ENCODE data around the gene TOMM5.

The TOMM5 gene

GRCh38 chr9:37542895-37543294 is 49.5 kb downstream of the TOMM5 start:
- Histone ChIP-seq H3K27ac (ENCODE audit: low read depth, low read length, severe bottlenecking) (no peak overlapping the region), H3K36me3 (ENCODE audit: control insufficient read depth, insufficient read depth, low read length) (peaks cover 51% of the 10 kb centered on the region), H3K4me1 (ENCODE audit: control insufficient read depth, insufficient read depth, low read length, poor library complexity, severe bottlenecking) (no peaks in the 10 kb centered on the region), H3K9me3 (ENCODE audit: control insufficient read depth, low read length) (no peaks in the 10 kb centered on the region), H3K4me3 (ENCODE audit: extremely low read depth, insufficient read depth, low read length, poor library complexity, severe bottlenecking) (no peak overlapping the region)
- 57% methylated on average over 1 of the region's 1 CpG; no CpG with 5 or more reads in 1 of the 2 experiments for WGBS, 2 experiments (ENCODE audit: insufficient coverage in 2 of 2)

GRCh38 chr9:37542488-37542887 is 49.9 kb downstream of the TOMM5 start:
- no peak overlapping the region for H3K27ac ChIP-seq (ENCODE audit: low read depth, low read length, severe bottlenecking)
- 80 to 86% methylated on average over 1 to 4 of the region's 6 CpGs for WGBS, 2 experiments (ENCODE audit: insufficient coverage in 2 of 2)
- H3K36me3 ChIP-seq (ENCODE audit: control insufficient read depth, insufficient read depth, low read length) = peaks cover 55% of the 10 kb centered on the region
- H3K4me1 ChIP-seq (ENCODE audit: control insufficient read depth, insufficient read depth, low read length, poor library complexity, severe bottlenecking) = no peaks in the 10 kb centered on the region
- no peak overlapping the region for H3K4me3 ChIP-seq (ENCODE audit: extremely low read depth, insufficient read depth, low read length, poor library complexity, severe bottlenecking)
- H3K9me3 ChIP-seq (ENCODE audit: control insufficient read depth, low read length) = no peaks in the 10 kb centered on the region

DNA sequence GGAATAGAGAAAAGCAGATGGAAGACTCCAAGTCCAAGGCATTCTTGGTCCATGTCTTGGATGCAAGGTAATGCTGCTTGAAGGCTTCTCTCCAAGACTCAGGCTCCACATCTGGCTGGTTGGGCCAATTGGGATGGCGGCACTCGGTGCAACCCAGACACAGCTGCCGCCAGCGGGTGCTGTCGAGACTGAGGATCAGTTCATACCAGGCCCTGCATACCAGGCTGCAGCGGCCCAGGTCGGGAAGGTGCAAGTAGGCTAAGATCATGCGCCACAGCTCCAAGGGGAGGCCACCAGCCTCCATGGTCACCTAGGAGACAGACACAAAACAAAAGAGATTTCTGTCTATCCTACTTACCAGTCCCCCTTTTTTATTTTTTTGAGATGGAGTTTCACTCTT is 50.9 kb downstream of the TOMM5 start:
- H3K4me1 ChIP-seq (ENCODE audit: control insufficient read depth, insufficient read depth, low read length, poor library complexity, severe bottlenecking) = no peaks in the 10 kb centered on the region
- H3K27ac ChIP-seq (ENCODE audit: low read depth, low read length, severe bottlenecking) = no peak overlapping the region
- 94 to 96% methylated on average over 7 to 8 of the region's 8 CpGs for WGBS, 2 experiments (ENCODE audit: insufficient coverage in 2 of 2)
- no peaks in the 10 kb centered on the region for H3K9me3 ChIP-seq (ENCODE audit: control insufficient read depth, low read length)
- H3K36me3 ChIP-seq (ENCODE audit: control insufficient read depth, insufficient read depth, low read length) = peaks cover 66% of the 10 kb centered on the region
- H3K4me3 ChIP-seq (ENCODE audit: extremely low read depth, insufficient read depth, low read length, poor library complexity, severe bottlenecking) = no peak overlapping the region

DNA sequence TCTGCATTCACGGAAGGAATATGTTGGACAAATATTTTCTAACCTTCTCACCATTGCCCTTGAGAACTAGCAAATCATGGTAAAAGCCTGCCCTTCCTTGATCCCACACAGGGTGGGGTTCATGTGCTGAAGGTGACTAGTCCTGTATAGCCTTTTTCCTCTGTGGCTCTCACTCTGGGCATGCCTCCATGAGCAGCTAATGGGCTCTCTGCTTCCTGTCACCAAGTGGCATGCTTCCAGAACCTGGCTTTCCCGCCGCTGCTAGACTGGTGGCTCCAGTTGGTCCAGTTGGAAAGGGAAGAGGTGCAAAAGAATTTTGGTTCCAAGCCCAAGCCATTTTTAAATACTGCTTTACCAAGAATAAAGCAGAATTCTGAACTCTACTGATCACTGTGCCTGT is 51.8 kb downstream of the TOMM5 start:
- H3K9me3 ChIP-seq (ENCODE audit: control insufficient read depth, low read length) = no peaks in the 10 kb centered on the region
- H3K4me1 ChIP-seq (ENCODE audit: control insufficient read depth, insufficient read depth, low read length, poor library complexity, severe bottlenecking) = no peaks in the 10 kb centered on the region
- WGBS, 2 experiments (ENCODE audit: insufficient coverage in 2 of 2) = no CpG with 5 or more reads among the region's 3 CpGs
- peaks cover 61% of the 10 kb centered on the region for H3K36me3 ChIP-seq (ENCODE audit: control insufficient read depth, insufficient read depth, low read length)
- no peak overlapping the region for H3K4me3 ChIP-seq (ENCODE audit: extremely low read depth, insufficient read depth, low read length, poor library complexity, severe bottlenecking)
- no peak overlapping the region for H3K27ac ChIP-seq (ENCODE audit: low read depth, low read length, severe bottlenecking)

GRCh38 chr9:37539634-37540033 is 52.8 kb downstream of the TOMM5 start:
- Histone ChIP-seq H3K27ac (ENCODE audit: low read depth, low read length, severe bottlenecking) (no peak overlapping the region), H3K4me3 (ENCODE audit: extremely low read depth, insufficient read depth, low read length, poor library complexity, severe bottlenecking) (no peak overlapping the region), H3K36me3 (ENCODE audit: control insufficient read depth, insufficient read depth, low read length) (peaks cover 56% of the 10 kb centered on the region), H3K9me3 (ENCODE audit: control insufficient read depth, low read length) (no peaks in the 10 kb centered on the region), H3K4me1 (ENCODE audit: control insufficient read depth, insufficient read depth, low read length, poor library complexity, severe bottlenecking) (no peaks in the 10 kb centered on the region)
